KMS-11 (cell line): Measurements from ENCODE around the gene SMAD3.

Experiments
- H2AFZ ChIP-seq: fragments of 200-600 bp; sonication (generic); 2 replicates; pipeline ENCODE4 v1.6.1; 2016; ENCODE audit warnings: antibody characterized with exemption, mixed run types, low read depth
- H3K27ac ChIP-seq: fragments of 200-600 bp; sonication (generic); 2 replicates; pipeline ENCODE4 v1.6.1; 2016; ENCODE audit warnings: mild to moderate bottlenecking, mixed run types
- H3K27me3 ChIP-seq: fragments of 200-600 bp; sonication (generic); 2 replicates; pipeline ENCODE4 v1.6.1; 2017; ENCODE audit warnings: mild to moderate bottlenecking, low read depth, mixed run types, moderate library complexity; ENCODE audit not compliant: insufficient read depth
- H3K36me3 ChIP-seq: fragments of 200-600 bp; sonication (generic); 2 replicates; pipeline ENCODE4 v1.6.1; 2017; ENCODE audit warnings: mild to moderate bottlenecking, mixed run types; ENCODE audit not compliant: insufficient read depth
- H3K4me1 ChIP-seq: fragments of 200-600 bp; sonication (generic); 2 replicates; pipeline ENCODE4 v1.6.1; 2016; ENCODE audit warnings: mild to moderate bottlenecking, low read depth, mixed run types; ENCODE audit not compliant: poor library complexity, severe bottlenecking
- H3K4me2 ChIP-seq: fragments of 200-600 bp; sonication (generic); 2 replicates; pipeline ENCODE4 v1.7.0; 2016; ENCODE audit warnings: mild to moderate bottlenecking, mixed run types
- H3K4me3 ChIP-seq: fragments of 200-600 bp; sonication (generic); IDR thresholded peaks from 2 replicates; pipeline ENCODE4 v1.6.1; 2017; ENCODE audit warnings: low read depth, low read length, mixed read lengths; ENCODE audit not compliant: insufficient read depth
- H3K79me2 ChIP-seq: fragments of 200-600 bp; sonication (generic); 2 replicates; pipeline ENCODE4 v1.6.1; 2016; ENCODE audit warnings: low read depth, mixed run types; ENCODE audit not compliant: insufficient read depth
- H3K9ac ChIP-seq: fragments of 200-600 bp; sonication (generic); 2 replicates; pipeline ENCODE4 v1.6.1; 2016; ENCODE audit warnings: mild to moderate bottlenecking, mixed run types
- H4K20me1 ChIP-seq: fragments of 200-600 bp; sonication (generic); 2 replicates; pipeline ENCODE4 v1.6.1; 2016; ENCODE audit warnings: mild to moderate bottlenecking, mixed run types; ENCODE audit not compliant: insufficient read depth
- TF ChIP-seq, protein P1 (sequence below): fragments of 200-600 bp; sonication (generic); conservative IDR thresholded peaks from 2 replicates; pipeline ENCODE4 v1.6.1; 2017; ENCODE audit warnings: low read depth, mild to moderate bottlenecking, antibody characterized with exemption, low read length, moderate library complexity, mixed read lengths

SMAD3 gene

DNA sequence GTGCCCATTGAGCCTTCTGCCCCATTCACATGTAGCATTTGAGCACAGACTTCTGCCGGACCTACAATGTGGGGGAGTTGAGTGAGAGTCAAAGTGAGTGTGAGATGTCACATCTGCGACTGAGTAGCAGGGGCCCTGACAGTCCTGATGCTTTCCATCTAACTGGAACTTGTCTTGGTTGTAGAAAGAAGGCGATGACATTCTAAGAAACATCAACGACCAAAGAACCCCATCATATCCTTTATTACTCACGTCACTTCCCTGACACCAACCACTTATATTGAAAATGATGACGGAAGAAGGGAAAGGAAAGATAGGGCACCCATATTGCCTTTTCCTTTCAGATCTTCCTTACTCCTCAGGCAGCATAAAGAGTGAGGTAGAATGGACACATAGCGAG, 30.5 kb downstream of the SMAD3 start:
- Histone ChIP-seq H3K27ac (no peak overlapping the region), H3K79me2 (no peaks in the 10 kb centered on the region; the same call in 1 of the 2 replicates), H3K9ac (no peak overlapping the region), H3K27me3 (no peaks in the 10 kb centered on the region), H3K4me2 (no peak overlapping the region), H3K36me3 (no peaks in the 10 kb centered on the region), H2AFZ (no peak overlapping the region), H4K20me1 (no peaks in the 10 kb centered on the region), H3K4me3 (no peak overlapping the region), H3K4me1 (peaks cover 63% of the 10 kb centered on the region)
- TF ChIP-seq, protein P1, sequence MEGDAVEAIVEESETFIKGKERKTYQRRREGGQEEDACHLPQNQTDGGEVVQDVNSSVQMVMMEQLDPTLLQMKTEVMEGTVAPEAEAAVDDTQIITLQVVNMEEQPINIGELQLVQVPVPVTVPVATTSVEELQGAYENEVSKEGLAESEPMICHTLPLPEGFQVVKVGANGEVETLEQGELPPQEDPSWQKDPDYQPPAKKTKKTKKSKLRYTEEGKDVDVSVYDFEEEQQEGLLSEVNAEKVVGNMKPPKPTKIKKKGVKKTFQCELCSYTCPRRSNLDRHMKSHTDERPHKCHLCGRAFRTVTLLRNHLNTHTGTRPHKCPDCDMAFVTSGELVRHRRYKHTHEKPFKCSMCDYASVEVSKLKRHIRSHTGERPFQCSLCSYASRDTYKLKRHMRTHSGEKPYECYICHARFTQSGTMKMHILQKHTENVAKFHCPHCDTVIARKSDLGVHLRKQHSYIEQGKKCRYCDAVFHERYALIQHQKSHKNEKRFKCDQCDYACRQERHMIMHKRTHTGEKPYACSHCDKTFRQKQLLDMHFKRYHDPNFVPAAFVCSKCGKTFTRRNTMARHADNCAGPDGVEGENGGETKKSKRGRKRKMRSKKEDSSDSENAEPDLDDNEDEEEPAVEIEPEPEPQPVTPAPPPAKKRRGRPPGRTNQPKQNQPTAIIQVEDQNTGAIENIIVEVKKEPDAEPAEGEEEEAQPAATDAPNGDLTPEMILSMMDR, result no peak

DNA sequence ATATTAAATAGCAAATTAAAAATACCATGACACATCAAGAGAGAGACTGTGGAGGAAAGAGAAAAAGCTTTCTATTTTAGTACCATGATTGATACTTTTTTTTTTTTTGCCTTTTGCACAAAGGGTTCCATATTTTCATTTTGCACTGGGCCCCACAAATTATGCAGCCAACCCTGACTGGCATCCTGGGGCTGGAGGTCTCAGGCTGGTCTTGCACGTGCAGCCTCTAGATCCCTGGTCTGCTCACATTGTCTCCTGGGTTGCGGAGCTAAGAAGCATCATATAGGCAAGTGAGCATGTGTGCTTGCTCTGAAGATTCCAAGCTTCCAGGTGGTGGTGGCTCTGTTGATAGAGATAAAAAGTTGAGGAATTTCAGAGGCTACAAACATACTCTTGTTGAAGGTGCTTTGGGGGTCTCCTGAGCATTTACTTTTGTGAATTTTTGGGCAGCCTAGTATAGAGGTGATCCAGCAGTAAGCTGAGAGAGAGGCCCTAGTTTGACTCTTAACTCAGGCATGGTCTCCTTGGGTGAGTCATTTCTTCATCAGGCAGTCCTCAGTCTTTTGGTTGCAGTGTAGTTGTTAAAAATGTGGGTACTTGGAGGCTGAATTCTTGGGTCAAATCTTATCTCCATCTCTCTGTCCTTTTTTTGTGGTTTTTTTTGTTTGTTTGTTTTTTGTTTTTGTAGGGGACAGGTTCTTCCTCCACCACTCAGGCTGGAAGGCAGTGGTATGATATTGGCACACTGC, 31.3 kb downstream of the SMAD3 start:
- peak overlapping the region; percentile 99; the same call in 1 of the 2 replicates for H3K4me2 ChIP-seq
- no peaks in the 10 kb centered on the region for H4K20me1 ChIP-seq
- H3K9ac ChIP-seq, result no peak overlapping the region
- peaks cover 63% of the 10 kb centered on the region for H3K4me1 ChIP-seq
- no peaks in the 10 kb centered on the region for H3K27me3 ChIP-seq
- H3K36me3 ChIP-seq, result no peaks in the 10 kb centered on the region
- TF ChIP-seq, protein P1, result no peak
- H3K27ac ChIP-seq, result no peak overlapping the region
- no peaks in the 10 kb centered on the region; the same call in 1 of the 2 replicates for H3K79me2 ChIP-seq
- H2AFZ ChIP-seq, result no peak overlapping the region
- H3K4me3 ChIP-seq, result no peak overlapping the region

DNA sequence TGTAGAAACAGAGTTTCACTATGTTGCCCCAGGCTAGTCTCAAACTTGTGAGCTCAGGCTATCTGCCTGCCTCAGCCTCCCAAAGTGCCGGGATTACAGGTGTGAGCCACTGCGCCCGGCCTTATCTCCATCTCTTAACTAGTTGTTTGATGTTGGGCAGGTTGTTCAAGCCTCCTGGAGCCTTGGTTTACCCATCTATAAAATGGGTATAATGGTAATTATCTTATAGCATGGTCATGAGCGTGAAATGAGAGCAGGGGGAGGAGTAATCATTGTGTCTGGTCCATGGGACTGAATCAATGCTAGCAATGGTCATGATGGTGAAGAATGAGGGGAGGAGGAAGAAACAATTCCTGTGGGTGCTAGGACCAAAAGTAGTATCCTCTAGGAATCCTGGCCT, 32.0 kb downstream of the SMAD3 start:
- Histone ChIP-seq H3K36me3 (no peaks in the 10 kb centered on the region), H3K27me3 (no peaks in the 10 kb centered on the region), H3K9ac (no peak overlapping the region), H2AFZ (no peak overlapping the region), H3K27ac (no peak overlapping the region), H4K20me1 (no peaks in the 10 kb centered on the region), H3K4me3 (no peak overlapping the region), H3K4me1 (peaks cover 63% of the 10 kb centered on the region), H3K4me2 (peak overlapping the region; percentile 99), H3K79me2 (no peaks in the 10 kb centered on the region; the same call in 1 of the 2 replicates)
- TF ChIP-seq, protein P1, result no peak

DNA sequence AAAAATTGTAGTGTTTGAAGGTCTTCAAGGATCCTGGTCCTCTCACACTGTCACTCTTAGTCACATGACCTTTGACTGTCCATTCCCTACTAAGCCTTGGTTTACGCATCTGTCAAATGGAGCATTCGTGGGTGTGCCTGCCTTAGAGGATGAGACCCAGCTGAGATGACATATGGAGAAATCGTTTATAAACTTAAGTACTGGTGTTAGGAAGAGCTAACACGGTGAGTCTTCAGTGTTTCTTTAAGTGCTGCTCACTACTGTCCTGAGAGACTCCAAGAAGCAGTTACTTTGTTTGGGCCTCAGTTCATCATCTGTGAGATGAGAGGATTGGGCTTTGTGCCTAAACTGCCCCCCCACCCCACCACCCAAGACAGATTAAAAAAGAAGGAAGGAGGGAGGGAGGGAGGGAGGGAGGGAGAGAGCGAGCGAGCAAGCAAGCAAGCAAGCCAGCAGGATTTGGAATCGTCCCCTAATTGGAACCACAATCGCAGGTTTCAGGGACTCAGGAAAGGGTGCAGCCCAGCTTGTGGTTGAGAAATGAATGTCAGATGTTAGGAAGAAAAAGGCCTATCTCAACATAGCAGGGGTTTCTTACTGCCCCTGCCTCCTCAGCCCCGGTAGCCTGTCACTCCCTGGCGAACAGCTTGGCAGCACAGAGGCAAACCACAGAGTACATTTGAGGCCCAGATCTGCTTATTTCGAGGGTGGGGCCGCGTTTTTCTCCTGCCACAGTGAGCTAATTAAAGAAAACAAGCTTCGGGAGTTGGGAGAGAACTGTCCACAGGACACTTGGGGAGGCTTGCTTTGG, 32.7 kb downstream of the SMAD3 start:
- Histone ChIP-seq H3K4me2 (peak overlapping the region; percentile 99), H3K4me1 (peaks cover 69% of the 10 kb centered on the region), H3K4me3 (no peak overlapping the region), H4K20me1 (no peaks in the 10 kb centered on the region), H3K9ac (peak overlapping the region; percentile 54; the same call in 1 of the 2 replicates), H3K27ac (peak overlapping the region; percentile 66), H3K79me2 (no peaks in the 10 kb centered on the region; the same call in 1 of the 2 replicates), H3K36me3 (no peaks in the 10 kb centered on the region), H2AFZ (peak overlapping the region; percentile 42; the same call in 1 of the 2 replicates), H3K27me3 (no peaks in the 10 kb centered on the region)
- TF ChIP-seq, protein P1, result no peak
